Gastroesophageal sphincter (tissue), 4 donors: Measurements from ENCODE around the gene CBX6. TPM values are rescaled to one million over a fixed set of nuclear protein-coding genes. Genes with fewer than 3 reads are reported as not detected.

ENCODE experiments used
- ATAC-seq: fragments of 150-250 bp; one replicate; pipeline ENCODE4 v1.9.1; 2016; ENCODE audit warnings: mild to moderate bottlenecking, moderate library complexity
- H3K27ac ChIP-seq, 4 donors: fragments of 200-600 bp; sonication (generic) in 3 of 4; 1 replicate in 3 of 4; 2 replicates in 1 of 4; pipeline ENCODE4 v1.5.1; 2016 to 2019
- H3K27me3 ChIP-seq: fragments of 200-600 bp; sonication (generic); one replicate; pipeline ENCODE4 v1.5.1; 2019
- H3K36me3 ChIP-seq, 2 donors: fragments of 200-600 bp; sonication (generic); one replicate each; pipeline ENCODE4 v1.5.1; 2019; ENCODE audit warnings: control low read depth in 1 of 2
- H3K4me1 ChIP-seq, 3 donors: fragments of 200-600 bp; sonication (generic); 1 replicate in 2 of 3; 2 replicates in 1 of 3; pipeline ENCODE4 v1.5.1; 2016 to 2019; ENCODE audit warnings: control low read depth in 2 of 3
- H3K4me3 ChIP-seq, 2 donors: fragments of 200-600 bp; sonication (generic); one replicate each; pipeline ENCODE4 v1.5.1; 2019; ENCODE audit warnings: mild to moderate bottlenecking in 1 of 2, moderate library complexity in 1 of 2
- H3K9me3 ChIP-seq, 3 donors: fragments of 200-600 bp; sonication (generic); one replicate each; pipeline ENCODE4 v1.5.1; 2017 to 2019; ENCODE audit warnings: control low read depth in 2 of 3
- CTCF ChIP-seq, 4 experiments: fragments of 200-600 bp in 2 of 4; fragments of 450-650 bp in 2 of 4; sonication (generic) in 1 of 4; IDR thresholded peaks; one replicate each; pipeline ENCODE4 v1.5.1; 2017 to 2019; ENCODE audit warnings: antibody characterized with exemption in 4 of 4, mild to moderate bottlenecking in 2 of 4, moderate library complexity in 2 of 4
- EP300 ChIP-seq: sonication (generic); formaldehyde crosslinking; IDR thresholded peaks from one replicate; pipeline ENCODE4 v1.6.1; 2017; ENCODE audit warnings: antibody characterized with exemption, mild to moderate bottlenecking
- POLR2A ChIP-seq, 2 donors: fragments of 450-650 bp; IDR thresholded peaks; one replicate each; pipeline ENCODE4 v1.6.1; 2017; ENCODE audit warnings: antibody characterized with exemption in 2 of 2, mild to moderate bottlenecking in 2 of 2, moderate library complexity in 1 of 2
- POLR2AphosphoS5 ChIP-seq: sonication (generic); formaldehyde crosslinking; IDR thresholded peaks from one replicate; pipeline ENCODE4 v1.6.1; 2017; ENCODE audit warnings: antibody characterized with exemption
- WGBS, 2 donors: methylation state at CpG; one replicate each; pipeline ENCODE4 v1.1.5; 2018; ENCODE audit warnings: low coverage in 1 of 2; 5-methylcytosine and 5-hydroxymethylcytosine counted together
- total RNA-seq, 4 donors: library from RNA; depleted of rRNA; stranded (reverse); fragments of >200 nt; gene quantifications; one replicate each; pipeline ENCODE4 v1.1.0, GENCODE V29; 2016

CBX6 gene
- total RNA-seq = 100 to 1,000 TPM in 2 of 4 donors, 10 to 100 TPM in 2; 77.3 to 187 (median 105) TPM

- H3K27me3 ChIP-seq = no peaks in the 10 kb centered on the region
Measured at GRCh38 chr22:38872172-38872830, at the start of gene CBX6. Gene CBX6 (minus strand): TSS chr22:38872216. CDS start chr22:38872190, 26 bp downstream.

GRCh38 chr22:38921806-38922205 lies 49.8 kb upstream of the CBX6 start:
- WGBS, 2 donors = 75 to 80% methylated on average over 1 to 3 of the region's 4 CpGs
- no peak for ATAC-seq
- H3K4me3 ChIP-seq = no peak overlapping the region
- H3K27me3 ChIP-seq = no peaks in the 10 kb centered on the region
- H3K27ac ChIP-seq = no peak overlapping the region
- no peak for TF ChIP-seq EP300
- TF ChIP-seq POLR2A (IDR thresholded peaks at IDR 0.05) = no peak
- no peak for TF ChIP-seq POLR2AphosphoS5
- TF ChIP-seq CTCF (IDR thresholded peaks at IDR 0.05) = no peak
- no peaks in the 10 kb centered on the region for H3K9me3 ChIP-seq
- H3K4me1 ChIP-seq = peaks cover 0 to 35% (median 16%) of the 10 kb centered on the region in 3 donors
- H3K36me3 ChIP-seq = no peaks in the 10 kb centered on the region

More at GRCh38 chr22:38872172-38872830, at the start of gene CBX6:
- ATAC-seq = peak; percentile 87
- H3K36me3 ChIP-seq = peaks cover 0 to 26% of the 10 kb centered on the region in 2 donors
- 0% methylated on average over 2 to 13 of the region's 73 CpGs for WGBS, 2 donors
- no peaks in the 10 kb centered on the region for H3K9me3 ChIP-seq
- peak within 1 kb of the TSS; percentile 95 to 98 (median 96) for H3K27ac ChIP-seq
- TF ChIP-seq CTCF (IDR thresholded peaks at IDR 0.05) (no peak), POLR2A (IDR thresholded peaks at IDR 0.05) (peak; percentile 43 to 74), POLR2AphosphoS5 (peak; percentile 57), EP300 (no peak)
- peaks cover 0 to 55% (median 17%) of the 10 kb centered on the region in 3 donors for H3K4me1 ChIP-seq
- H3K4me3 ChIP-seq = peak within 1 kb of the TSS; percentile 84 to 86

GRCh38 chr22:38921120-38921519 lies 49.1 kb upstream of the CBX6 start:
- H3K4me1 ChIP-seq = peaks cover 0 to 34% (median 16%) of the 10 kb centered on the region in 3 donors
- no peak for TF ChIP-seq CTCF (IDR thresholded peaks at IDR 0.05)
- TF ChIP-seq POLR2A (IDR thresholded peaks at IDR 0.05) = no peak
- no peak for TF ChIP-seq POLR2AphosphoS5
- no peak for TF ChIP-seq EP300
- H3K27me3 ChIP-seq = no peaks in the 10 kb centered on the region
- 62 to 76% methylated on average over 3 to 4 of the region's 6 CpGs for WGBS, 2 donors
- no peak overlapping the region for H3K27ac ChIP-seq
- no peaks in the 10 kb centered on the region for H3K9me3 ChIP-seq
- H3K4me3 ChIP-seq = no peak overlapping the region
- ATAC-seq = no peak
- H3K36me3 ChIP-seq = no peaks in the 10 kb centered on the region

DNA sequence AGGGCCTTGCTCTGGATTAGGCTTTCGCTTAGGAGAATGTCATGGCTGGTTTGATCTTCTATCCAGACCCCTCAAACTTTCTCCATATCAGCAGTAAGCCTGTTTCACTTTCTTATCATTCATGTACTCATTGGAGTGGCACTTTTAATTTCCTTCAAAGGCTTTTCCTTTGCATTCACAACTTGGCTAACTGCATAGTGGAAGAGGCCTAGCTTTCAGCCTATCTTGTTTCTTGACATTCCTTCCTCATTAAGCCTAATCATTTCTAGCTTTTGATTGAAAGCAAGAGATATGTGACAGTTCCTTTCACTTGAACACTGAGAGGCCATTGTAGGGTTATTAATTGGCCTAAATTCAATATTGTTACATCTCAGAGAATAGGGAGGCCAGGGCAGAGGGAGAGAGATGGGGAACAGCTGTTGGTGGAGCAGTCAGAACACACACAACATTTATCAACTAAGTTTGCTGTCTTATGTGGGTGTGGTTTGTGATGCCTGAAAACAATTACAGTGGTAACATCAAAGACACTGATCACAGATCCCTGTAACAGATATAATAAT lies 47.7 kb upstream of the CBX6 start:
- no peak overlapping the region for H3K27ac ChIP-seq
- no peak for ATAC-seq
- H3K9me3 ChIP-seq = no peaks in the 10 kb centered on the region
- no peak overlapping the region for H3K4me3 ChIP-seq
- no peak for TF ChIP-seq POLR2AphosphoS5
- no peak for TF ChIP-seq CTCF (IDR thresholded peaks at IDR 0.05)
- TF ChIP-seq POLR2A (IDR thresholded peaks at IDR 0.05) = no peak
- TF ChIP-seq EP300 = no peak
- no peaks in the 10 kb centered on the region for H3K36me3 ChIP-seq
- H3K4me1 ChIP-seq = peaks cover 0 to 20% (median 14%) of the 10 kb centered on the region in 3 donors
- WGBS, 2 donors = 92 to 100% methylated on average over 1 of the region's 1 CpG
- no peaks in the 10 kb centered on the region for H3K27me3 ChIP-seq

- H3K4me1 ChIP-seq = no peaks in the 10 kb centered on the region
- no peaks in the 10 kb centered on the region for H3K9me3 ChIP-seq
- H3K36me3 ChIP-seq = no peaks in the 10 kb centered on the region
- ATAC-seq = no peak
- no peak overlapping the region for H3K4me3 ChIP-seq
- no peak for TF ChIP-seq POLR2A (IDR thresholded peaks at IDR 0.05)
- H3K27me3 ChIP-seq = no peaks in the 10 kb centered on the region
- no peak overlapping the region for H3K27ac ChIP-seq
- 71 to 73% methylated on average over 1 of the region's 1 CpG for WGBS, 2 donors
Measured at GRCh38 chr22:38911434-38911833, 39.4 kb upstream of the CBX6 start.
